SK-N-SH (cell line): ENCODE results near the gene NRL. TPM values are rescaled to one million over a fixed set of nuclear protein-coding genes. Genes with fewer than 3 reads are reported as not detected.
A peak's percentile ranks its signal among the peaks of the same experiment; 100 is the strongest.

Experiments
- CTCF ChIA-PET: fragments of 300-600, 350-600 bp; formaldehyde crosslinking; extraction: SDS; loops from one replicate; lab custom pipeline; 2021; lab: Yijun Ruan, JAX
- POLR2A ChIA-PET: fragments of 350-600 bp; sonication (Branson Sonifier 250); formaldehyde crosslinking; extraction: SDS; loops from one replicate; lab custom pipeline; 2020; ENCODE audit warnings: antibody characterized with exemption, inconsistent platforms; lab: Yijun Ruan, JAX
- DNase-seq: peaks from one replicate; pipeline ENCODE4 v3.0.0; 2012
- H2AFZ ChIP-seq: fragments of 200-600 bp; sonication (generic); 2 replicates; pipeline ENCODE4 v1.8.1; 2016; ENCODE audit warnings: antibody characterized with exemption, mild to moderate bottlenecking, low read depth
- H3F3A ChIP-seq: fragments of 200-600 bp; sonication (generic); replicated peaks from 2 replicates; pipeline ENCODE3; 2016; ENCODE audit warnings: antibody characterized with exemption, mild to moderate bottlenecking; ENCODE audit not compliant: insufficient read depth
- H3K27ac ChIP-seq, 2 experiments: fragments of 200-500 bp in 1 of 2; fragments of 200-600 bp in 1 of 2; sonication (Bioruptor generic) in 1 of 2; sonication (generic), shearing (Covaris generic) in 1 of 2; 2 replicates each; pipeline versions ENCODE4 v1.5.1 to v1.6.1; 2014 to 2016; ENCODE audit warnings: low read depth in 2 of 2, inconsistent platforms in 1 of 2, low read length in 1 of 2, mild to moderate bottlenecking in 1 of 2, mixed read lengths in 1 of 2
- H3K27me3 ChIP-seq: fragments of 200-600 bp; sonication (generic), shearing (Covaris generic); 2 replicates; pipeline ENCODE4 v1.6.1; 2016; ENCODE audit warnings: mixed run types; ENCODE audit not compliant: insufficient read depth
- H3K36me3 ChIP-seq, 2 experiments: fragments of 200-500 bp in 1 of 2; fragments of 200-600 bp in 1 of 2; sonication (Bioruptor generic) in 1 of 2; sonication (generic) in 1 of 2; replicated peaks in 1 of 2; 2 replicates each; pipeline versions ENCODE3 to v1.5.1; 2014 to 2016; ENCODE audit warnings: low read length in 1 of 2, mild to moderate bottlenecking in 1 of 2; ENCODE audit not compliant: insufficient read depth in 2 of 2, control insufficient read depth in 1 of 2
- H3K4me1 ChIP-seq, 2 experiments: fragments of 200-500 bp in 1 of 2; fragments of 200-600 bp in 1 of 2; sonication (Bioruptor generic) in 1 of 2; sonication (generic), shearing (Covaris generic) in 1 of 2; 2 replicates each; pipeline versions ENCODE4 v1.5.1 to v1.6.1; 2014 to 2016; ENCODE audit warnings: low read depth in 1 of 2, low read length in 1 of 2, mixed run types in 1 of 2; ENCODE audit not compliant: insufficient read depth in 2 of 2, control insufficient read depth in 1 of 2
- H3K4me2 ChIP-seq: fragments of 200-600 bp; sonication (generic), shearing (Covaris generic); 2 replicates; pipeline ENCODE4 v1.6.1; 2017; ENCODE audit warnings: mixed run types
- H3K4me3 ChIP-seq, 2 experiments: fragments of 200-500 bp in 1 of 2; fragments of 200-600 bp in 1 of 2; sonication (Bioruptor generic) in 1 of 2; sonication (generic), shearing (Covaris generic) in 1 of 2; 2 replicates each; pipeline versions ENCODE4 v1.5.1 to v1.8.1; 2014 to 2016; ENCODE audit warnings: low read depth in 2 of 2, inconsistent platforms in 1 of 2, low read length in 1 of 2, mild to moderate bottlenecking in 1 of 2, mixed read lengths in 1 of 2, moderate library complexity in 1 of 2
- H3K79me2 ChIP-seq: fragments of 200-600 bp; sonication (generic); 2 replicates; pipeline ENCODE4 v1.8.1; 2017; ENCODE audit warnings: mild to moderate bottlenecking; ENCODE audit not compliant: insufficient read depth
- H3K9ac ChIP-seq: fragments of 200-600 bp; sonication (generic); 2 replicates; pipeline ENCODE4 v1.6.1; 2017; ENCODE audit warnings: mixed run types
- H3K9me2 ChIP-seq: fragments of 200-600 bp; sonication (generic); 2 replicates; pipeline ENCODE4 v1.6.1; 2017; ENCODE audit warnings: mixed run types
- H3K9me3 ChIP-seq: fragments of 200-600 bp; sonication (generic); 2 replicates; pipeline ENCODE4 v1.6.1; 2017; ENCODE audit warnings: mixed run types, mild to moderate bottlenecking, moderate library complexity
- H4K20me1 ChIP-seq: fragments of 200-600 bp; sonication (generic); 2 replicates; pipeline ENCODE4 v1.6.1; 2017; ENCODE audit warnings: mild to moderate bottlenecking, mixed run types; ENCODE audit not compliant: insufficient read depth
- EP300 ChIP-seq, 2 experiments: IDR thresholded peaks; 2 replicates each; pipeline versions ENCODE4 v1.4.0 to v1.6.1; 2012; ENCODE audit warnings: borderline replicate concordance in 1 of 2, low read depth in 1 of 2, low read length in 1 of 2
- FOXM1 ChIP-seq: IDR thresholded peaks from 2 replicates; pipeline ENCODE4 v1.4.0; 2012; ENCODE audit warnings: low read depth, mild to moderate bottlenecking
- GATA2 ChIP-seq: sonication (generic); formaldehyde crosslinking; IDR thresholded peaks from 2 replicates; pipeline ENCODE4 v1.5.0; 2020; ENCODE audit warnings: mild to moderate bottlenecking, missing genetic modification reagents
- JUND ChIP-seq: IDR thresholded peaks from 2 replicates; pipeline ENCODE4 v1.4.0; 2012
- MXI1 ChIP-seq: IDR thresholded peaks from 2 replicates; pipeline ENCODE4 v1.6.1; 2012; ENCODE audit warnings: mild to moderate bottlenecking, low read depth, low read length, improper control_type of control experiment
- NFIC ChIP-seq: IDR thresholded peaks from 2 replicates; pipeline ENCODE4 v1.4.0; 2012; ENCODE audit warnings: borderline replicate concordance
- RAD21 ChIP-seq: IDR thresholded peaks from 2 replicates; pipeline ENCODE4 v1.6.1; 2012; ENCODE audit warnings: mild to moderate bottlenecking, low read length
- REST ChIP-seq: IDR thresholded peaks from 2 replicates; pipeline ENCODE4 v1.6.1; 2012; ENCODE audit warnings: mild to moderate bottlenecking, low read depth, low read length, moderate library complexity
- RFX5 ChIP-seq: IDR thresholded peaks from 2 replicates; pipeline ENCODE4 v1.6.1; 2012; ENCODE audit warnings: mild to moderate bottlenecking, improper control_type of control experiment, low read length
- TAF1 ChIP-seq: IDR thresholded peaks from 2 replicates; pipeline ENCODE4 v1.6.1; 2012; ENCODE audit warnings: low read depth, mild to moderate bottlenecking, low read length, moderate library complexity, borderline replicate concordance
- TCF12 ChIP-seq: IDR thresholded peaks from 2 replicates; pipeline ENCODE4 v1.4.0; 2012
- TEAD4 ChIP-seq: IDR thresholded peaks from 2 replicates; pipeline ENCODE4 v1.4.0; 2012; ENCODE audit warnings: mild to moderate bottlenecking, borderline replicate concordance; ENCODE audit not compliant: insufficient read depth
- USF2 ChIP-seq: fragments of 150-350 bp; IDR thresholded peaks from 2 replicates; pipeline ENCODE4 v1.6.1; 2017; ENCODE audit warnings: antibody characterized with exemption, low read length, low read depth, borderline replicate concordance
- YY1 ChIP-seq: IDR thresholded peaks from 2 replicates; pipeline ENCODE4 v1.4.0; 2012; ENCODE audit warnings: low read depth, mild to moderate bottlenecking
- ZBTB33 ChIP-seq: IDR thresholded peaks from 2 replicates; pipeline ENCODE4 v1.4.0; 2012; ENCODE audit warnings: low read depth, borderline replicate concordance
- WGBS: methylation state at CpG from one replicate; pipeline ENCODE4 v1.1.6; 2017; ENCODE audit warnings: low lambda C conversion rate; 5-methylcytosine and 5-hydroxymethylcytosine counted together
- polyA plus RNA-seq, 3 experiments: library from polyadenylated mRNA; depleted of rRNA; stranded (reverse); fragments of >200 nt; gene quantifications; 2 replicates each; pipeline ENCODE4 v1.2.3, GENCODE V29; 2012
- TF ChIP-seq, protein P1 (sequence below): IDR thresholded peaks from 2 replicates; pipeline ENCODE4 v1.4.0; 2012; ENCODE audit warnings: low read depth
- TF ChIP-seq, protein P2 (sequence below): fragments of 150-350 bp; IDR thresholded peaks from 2 replicates; pipeline ENCODE4 v1.6.1; 2016; ENCODE audit warnings: mild to moderate bottlenecking, low read depth, low read length
- TF ChIP-seq, protein P3 (sequence below): IDR thresholded peaks from 2 replicates; pipeline ENCODE4; 2012

NRL gene
- polyA plus RNA-seq, 1 of the 3 experiments (the other 2 are of a cell fraction), result 0.76 TPM

- TF ChIP-seq, protein P1, sequence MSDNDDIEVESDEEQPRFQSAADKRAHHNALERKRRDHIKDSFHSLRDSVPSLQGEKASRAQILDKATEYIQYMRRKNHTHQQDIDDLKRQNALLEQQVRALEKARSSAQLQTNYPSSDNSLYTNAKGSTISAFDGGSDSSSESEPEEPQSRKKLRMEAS, result no peak
- TF ChIP-seq RFX5 (no peak), FOXM1 (no peak), TEAD4 (no peak), RAD21 (no peak)
- TF ChIP-seq, protein P2, sequence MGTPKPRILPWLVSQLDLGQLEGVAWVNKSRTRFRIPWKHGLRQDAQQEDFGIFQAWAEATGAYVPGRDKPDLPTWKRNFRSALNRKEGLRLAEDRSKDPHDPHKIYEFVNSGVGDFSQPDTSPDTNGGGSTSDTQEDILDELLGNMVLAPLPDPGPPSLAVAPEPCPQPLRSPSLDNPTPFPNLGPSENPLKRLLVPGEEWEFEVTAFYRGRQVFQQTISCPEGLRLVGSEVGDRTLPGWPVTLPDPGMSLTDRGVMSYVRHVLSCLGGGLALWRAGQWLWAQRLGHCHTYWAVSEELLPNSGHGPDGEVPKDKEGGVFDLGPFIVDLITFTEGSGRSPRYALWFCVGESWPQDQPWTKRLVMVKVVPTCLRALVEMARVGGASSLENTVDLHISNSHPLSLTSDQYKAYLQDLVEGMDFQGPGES, result no peak
Observed at GRCh38 chr14:24056800-24057184, 58.0 kb downstream of the NRL start (continued).

DNA sequence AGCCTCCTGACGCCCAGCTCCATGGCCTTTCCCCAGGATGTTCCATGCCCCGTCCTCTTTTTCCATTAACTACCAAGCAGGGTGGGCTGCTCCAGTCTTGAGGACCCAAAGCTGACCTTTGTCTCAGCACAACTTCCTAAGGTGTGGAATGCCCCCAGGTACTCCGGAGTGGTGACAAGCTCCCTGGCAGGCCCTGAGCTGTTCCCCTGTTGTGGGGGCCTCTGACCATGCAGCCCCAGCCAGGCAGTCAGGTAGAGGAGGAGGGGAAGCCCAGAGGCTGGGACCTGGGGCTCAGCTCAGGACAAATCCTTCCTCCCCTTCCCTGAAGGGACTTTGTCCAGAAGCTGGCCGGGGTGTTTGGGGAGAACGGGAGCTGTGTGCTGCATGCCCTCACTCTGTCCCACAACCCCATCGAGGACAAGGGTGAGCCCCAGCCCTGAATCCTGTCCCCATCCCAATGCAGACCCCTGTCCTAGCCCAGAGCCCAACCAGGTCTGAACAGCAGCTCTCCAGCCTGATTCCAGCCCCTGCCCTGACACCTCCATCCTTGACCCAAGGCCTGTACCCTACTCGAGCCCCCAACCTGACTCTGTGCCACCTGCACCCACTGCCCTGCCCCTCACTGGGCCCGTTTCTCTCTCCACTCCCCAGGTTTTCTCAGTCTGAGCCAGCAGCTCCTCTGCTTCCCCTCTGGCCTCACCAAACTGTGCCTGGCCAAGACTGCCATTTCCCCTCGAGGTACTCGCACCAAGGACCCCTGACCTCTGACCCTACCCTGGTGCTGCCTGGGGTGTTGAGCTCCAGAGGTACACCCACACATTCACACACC lies 58.6 kb downstream of the NRL start:
- DNase-seq, result peak; percentile 2
- 32% methylated on average over 10 of the region's 10 CpGs for WGBS
- Histone ChIP-seq H2AFZ (no peak overlapping the region), H3K4me2 (no peak overlapping the region), H3K27ac (no peak overlapping the region), H3K9ac (no peak overlapping the region), H3K36me3 (no peaks in the 10 kb centered on the region), H3K9me3 (no peaks in the 10 kb centered on the region), H3K4me1 (peaks cover 0 to 14% of the 10 kb centered on the region in 2 experiments; a peak in 1 of 4 replicates), H3K9me2 (no peaks in the 10 kb centered on the region), H3K27me3 (no peaks in the 10 kb centered on the region), H3F3A (no peaks in the 10 kb centered on the region), H4K20me1 (no peaks in the 10 kb centered on the region), H3K79me2 (no peaks in the 10 kb centered on the region), H3K4me3 (no peak overlapping the region)
- TF ChIP-seq ZBTB33, result no peak
- TF ChIP-seq YY1, result no peak
- no peak for TF ChIP-seq FOXM1
- TF ChIP-seq REST, result no peak
- no peak for TF ChIP-seq RAD21
- TF ChIP-seq GATA2 (CRISPR knock-in tag), result no peak
- TF ChIP-seq RFX5, result no peak
- TF ChIP-seq TCF12, result no peak
- TF ChIP-seq EP300 (IDR thresholded peaks at IDR 0.05; ENCODE audit: borderline replicate concordance in 1 of 2, low read depth in 1 of 2, low read length in 1 of 2), result no peak
- no peak for TF ChIP-seq JUND
- no peak for TF ChIP-seq NFIC
- no peak for TF ChIP-seq MXI1
- no peak for TF ChIP-seq TAF1
- TF ChIP-seq, protein P3, sequence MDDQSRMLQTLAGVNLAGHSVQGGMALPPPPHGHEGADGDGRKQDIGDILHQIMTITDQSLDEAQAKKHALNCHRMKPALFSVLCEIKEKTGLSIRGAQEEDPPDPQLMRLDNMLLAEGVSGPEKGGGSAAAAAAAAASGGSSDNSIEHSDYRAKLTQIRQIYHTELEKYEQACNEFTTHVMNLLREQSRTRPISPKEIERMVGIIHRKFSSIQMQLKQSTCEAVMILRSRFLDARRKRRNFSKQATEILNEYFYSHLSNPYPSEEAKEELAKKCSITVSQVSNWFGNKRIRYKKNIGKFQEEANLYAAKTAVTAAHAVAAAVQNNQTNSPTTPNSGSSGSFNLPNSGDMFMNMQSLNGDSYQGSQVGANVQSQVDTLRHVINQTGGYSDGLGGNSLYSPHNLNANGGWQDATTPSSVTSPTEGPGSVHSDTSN, result no peak
- TF ChIP-seq TEAD4, result no peak
- TF ChIP-seq USF2, result no peak
- POLR2A ChIA-PET, result interaction anchor here (0.7 to 2.4 kb wide), 2 partner anchors 33 to 37 kb away, joined by 3 to 44 read pairs; partner anchors contain the start of gene PCK2
- CTCF ChIA-PET, result interaction anchor here (2.6 to 42.8 kb wide), 4 partner anchors 10 to 105 kb away, joined by 21 to 1159 read pairs (median 154); partner anchors contain the start of genes CPNE6, IRF9 and PCK2
